Stimulated activated CD4-positive, alpha-beta T cell treated with anti-CD3 and anti-CD28 coated beads, Interleukin-12 subunit alpha, Interleukin-12 subunit beta, amount 100 ng/mL, for 24 hours (primary cell): ENCODE data around the gene DLL1.
"Not testable (repeated sequence)": the region's sequence is repeated elsewhere in the genome, so short reads cannot be mapped to it uniquely, and the experiment has no call there.

Source experiments
- DNase-seq, 2 experiments: peaks; one replicate each; pipeline ENCODE4 v3.0.0-alpha.2; 2020; ENCODE audit warnings: low read depth in 2 of 2

DLL1 gene

GRCh38 chr6:170268216-170269129 is 22.4 kb downstream of the DLL1 start:
- no peak for DNase-seq

GRCh38 chr6:170267688-170268087 is 23.2 kb downstream of the DLL1 start:
- no peak for DNase-seq

- no peak for DNase-seq
Measured at GRCh38 chr6:170266061-170266825, 24.6 kb downstream of the DLL1 start.

DNA sequence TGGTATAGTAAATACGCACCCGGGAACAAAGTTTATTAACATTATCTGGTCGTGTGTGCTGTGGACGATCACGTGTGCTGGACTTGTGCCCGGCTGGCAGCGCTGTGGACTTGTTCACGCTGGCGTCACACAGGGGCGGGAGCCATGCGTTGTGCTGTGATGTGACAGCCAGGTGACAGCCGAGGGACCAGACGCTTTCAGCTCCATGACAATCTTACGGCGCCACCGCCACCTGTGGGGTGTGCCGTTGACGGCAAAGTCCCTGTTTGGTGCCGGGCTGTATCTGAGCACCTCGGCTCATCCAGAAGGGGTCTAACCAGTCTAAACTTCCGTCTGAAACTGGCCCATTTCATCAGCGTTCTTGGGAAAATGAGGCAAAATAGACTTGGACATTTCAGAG is 25.2 kb downstream of the DLL1 start:
- DNase-seq = no peak

DNA sequence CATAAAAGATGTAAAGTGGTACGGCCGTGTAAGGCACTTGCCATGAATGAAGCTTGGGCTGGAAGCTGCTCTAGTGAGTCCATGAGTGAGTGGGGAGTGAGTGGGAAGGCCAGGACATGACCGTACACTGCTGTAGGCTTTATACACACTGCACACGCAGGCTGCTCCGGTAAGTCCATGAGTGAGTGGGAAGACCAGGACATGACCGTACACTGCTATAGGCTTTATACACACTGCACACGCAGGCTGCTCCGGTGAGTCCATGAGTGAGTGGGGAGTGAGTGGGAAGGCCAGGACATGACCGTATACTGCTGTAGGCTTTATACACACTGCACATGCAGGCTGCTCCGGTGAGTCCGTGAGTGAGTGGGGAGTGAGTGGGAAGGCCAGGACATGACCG is 26.2 kb downstream of the DLL1 start:
- not testable (repeated sequence) for DNase-seq

- DNase-seq = no peak
Measured at GRCh38 chr6:170264086-170264485, 26.8 kb downstream of the DLL1 start.

GRCh38 chr6:170263410-170263809 is 27.5 kb downstream of the DLL1 start:
- no peak for DNase-seq

GRCh38 chr6:170262489-170263088 is 28.3 kb downstream of the DLL1 start:
- DNase-seq = no peak

GRCh38 chr6:170261643-170262488 is 29.0 kb downstream of the DLL1 start:
- DNase-seq = no peak

DNA sequence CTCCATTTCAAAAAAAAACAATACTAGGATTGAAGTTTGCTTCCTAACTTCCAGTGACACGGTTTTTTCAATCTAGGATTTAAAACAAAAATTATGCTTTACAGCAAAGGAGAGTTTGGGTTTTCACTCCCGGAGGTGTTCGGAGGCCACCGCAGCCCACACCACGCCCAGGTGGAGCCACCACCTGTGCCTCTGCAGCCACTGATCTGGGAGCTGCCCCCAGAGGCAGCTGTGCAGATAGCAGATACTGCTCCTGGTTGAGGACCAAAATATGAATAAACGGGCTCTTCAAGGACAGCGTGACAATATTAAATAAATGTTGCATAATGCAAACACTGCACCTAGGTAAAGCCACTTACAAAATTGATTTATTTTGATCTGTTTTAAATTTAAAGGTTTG is 30.2 kb downstream of the DLL1 start:
- DNase-seq = no peak

GRCh38 chr6:170259278-170259677 is 31.6 kb downstream of the DLL1 start:
- DNase-seq = no peak

GRCh38 chr6:170258407-170258806 is 32.5 kb downstream of the DLL1 start:
- no peak for DNase-seq

GRCh38 chr6:170257376-170257775 is 33.5 kb downstream of the DLL1 start:
- DNase-seq = no peak

DNA sequence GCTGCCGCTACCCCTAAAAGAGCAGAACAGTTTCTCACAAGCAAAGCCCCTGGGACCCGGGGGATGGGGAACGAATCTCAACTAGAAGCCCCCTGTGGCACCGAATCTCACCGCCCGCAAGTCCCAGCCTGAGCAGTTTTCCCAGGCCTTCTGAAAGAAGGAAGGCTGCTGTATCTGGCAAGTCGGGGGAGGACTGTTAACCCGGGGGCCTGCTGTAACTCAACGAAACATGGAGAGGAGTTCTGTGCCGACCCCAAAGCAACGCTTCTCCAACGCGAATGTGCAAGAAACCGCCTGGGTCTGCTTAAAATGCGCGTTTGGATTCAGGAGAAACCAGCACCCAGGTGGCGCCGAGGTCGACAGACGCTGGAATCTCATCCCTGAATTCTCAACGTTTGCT is 34.2 kb downstream of the DLL1 start:
- DNase-seq = no peak

DNA sequence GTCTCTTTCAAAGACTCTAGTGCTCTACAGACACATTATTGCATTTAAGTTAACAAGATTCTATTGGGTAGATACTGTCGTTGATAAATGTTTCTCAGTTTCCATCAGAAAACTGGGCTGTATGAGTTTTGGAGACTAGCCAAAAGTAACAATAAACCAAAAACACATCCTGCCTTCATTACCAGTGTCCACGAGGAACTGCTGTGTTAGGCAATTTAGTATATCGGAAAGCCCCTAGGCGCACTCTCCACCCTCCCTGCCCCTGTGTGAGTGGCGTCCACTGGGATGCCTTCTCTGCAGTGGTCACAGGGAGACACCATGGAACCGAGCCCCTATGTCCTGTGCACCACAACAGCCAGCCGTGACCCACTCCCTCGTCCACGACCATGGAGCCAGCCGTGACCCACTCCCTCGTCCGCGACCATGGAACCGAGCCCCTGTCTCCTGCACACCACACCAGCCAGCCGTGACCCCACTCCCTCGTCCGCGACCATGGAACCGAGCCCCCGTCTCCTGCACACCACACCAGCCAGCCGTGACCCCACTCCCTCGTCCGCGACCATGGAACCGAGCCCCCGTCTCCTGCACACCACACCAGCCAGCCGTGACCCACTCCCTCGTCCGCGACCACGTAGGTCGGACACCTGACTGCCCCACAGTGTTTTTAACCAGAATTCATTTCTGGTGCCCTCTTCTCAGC is 35.3 kb downstream of the DLL1 start:
- DNase-seq = no peak

- no peak for DNase-seq
Measured at GRCh38 chr6:170254315-170255213, 36.3 kb downstream of the DLL1 start.

DNA sequence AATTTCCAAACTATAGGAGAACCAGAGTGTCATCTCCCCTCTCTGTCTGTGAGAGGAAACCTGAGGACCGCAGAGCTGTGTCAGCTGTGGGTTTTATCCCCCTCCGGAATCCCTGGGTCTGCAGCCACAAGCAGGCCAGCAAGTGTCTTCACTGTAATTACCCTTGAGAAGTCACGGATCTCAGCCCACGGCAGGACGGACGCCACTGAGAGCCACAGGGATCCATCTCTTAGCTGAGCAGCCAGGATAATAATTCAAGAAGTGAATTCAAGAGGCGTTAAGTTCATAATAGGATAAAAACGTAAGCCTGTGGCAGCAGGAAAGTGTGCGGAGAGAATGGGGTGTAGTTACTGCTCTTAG is 37.0 kb downstream of the DLL1 start:
- DNase-seq = no peak

GRCh38 chr6:170253226-170253909 is 37.5 kb downstream of the DLL1 start:
- DNase-seq = no peak

DNA sequence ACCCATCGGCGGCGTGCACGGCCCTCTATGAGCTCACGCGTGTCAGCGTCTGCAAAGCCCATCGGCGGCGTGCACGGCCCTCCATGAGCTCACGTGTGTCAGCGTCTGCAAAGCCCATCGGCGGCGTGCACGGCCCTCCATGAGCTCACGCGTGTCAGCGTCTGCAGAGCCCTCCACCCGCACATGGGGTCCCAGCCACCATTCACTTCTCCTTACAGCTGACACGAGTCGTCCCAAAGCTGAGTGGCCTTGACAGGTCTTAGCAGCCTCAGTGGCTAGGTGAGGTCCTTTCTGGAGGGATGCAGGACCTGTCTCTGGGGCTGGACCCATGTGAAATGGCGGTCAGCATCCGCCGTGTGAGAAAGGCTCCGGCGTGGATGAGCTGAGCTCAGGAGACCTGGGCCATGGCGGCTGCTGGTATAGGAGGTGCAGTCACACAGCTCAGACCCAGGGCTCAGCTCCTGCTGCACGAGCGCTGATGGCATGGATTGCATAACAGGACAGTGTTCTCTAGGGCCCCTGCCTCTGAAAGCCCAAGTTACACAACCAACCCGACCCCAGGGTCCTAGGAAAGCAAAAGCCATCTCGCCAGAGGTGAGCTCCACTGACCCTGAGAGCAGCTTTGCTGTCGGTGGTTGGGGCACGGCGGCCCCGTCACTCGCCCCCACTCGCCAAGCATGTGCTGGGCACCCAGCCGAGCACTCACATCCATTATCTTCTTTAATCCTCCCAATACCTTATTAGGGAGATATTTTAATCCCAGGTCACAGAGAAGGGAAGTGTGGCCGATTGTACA is 38.9 kb downstream of the DLL1 start:
- DNase-seq = no peak
